Body of pancreas (tissue), 4 donors: Measurements from ENCODE around the gene DDX10.

Experiments
- POLR2A ChIP-seq, 3 donors: fragments of 450-650 bp; IDR thresholded peaks; one replicate each; pipeline ENCODE4 v1.6.1; 2016; ENCODE audit warnings: antibody characterized with exemption in 3 of 3, mild to moderate bottlenecking in 2 of 3
- TF ChIP-seq, protein P1 (sequence below), 7 experiments: fragments of 450-650 bp in 4 of 7; fragments of 200-600 bp in 3 of 7; sonication (generic) in 3 of 7; IDR thresholded peaks; one replicate each; pipeline ENCODE4 v1.5.1; 2016 to 2019; ENCODE audit warnings: antibody characterized with exemption in 7 of 7

DNA sequence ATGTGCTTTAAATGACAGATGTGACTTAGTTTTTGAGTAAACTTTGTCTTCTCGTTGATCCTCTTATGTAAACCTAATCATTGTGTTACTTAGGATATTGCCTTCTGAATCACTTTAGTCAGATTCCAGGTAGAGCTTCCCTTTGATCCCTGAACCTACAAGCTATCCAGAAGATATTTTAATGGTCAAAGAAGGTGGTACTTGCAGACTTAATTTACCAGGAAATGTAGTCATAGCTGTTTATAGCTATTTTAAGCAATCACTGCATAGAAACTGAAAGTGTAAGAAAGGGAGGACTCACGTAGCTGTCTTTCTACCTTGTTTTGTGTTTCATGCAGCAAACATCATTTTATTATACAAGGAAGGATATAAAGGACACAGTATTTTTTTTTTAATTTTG lies 189.5 kb downstream of the DDX10 start:
- TF ChIP-seq, protein P1, sequence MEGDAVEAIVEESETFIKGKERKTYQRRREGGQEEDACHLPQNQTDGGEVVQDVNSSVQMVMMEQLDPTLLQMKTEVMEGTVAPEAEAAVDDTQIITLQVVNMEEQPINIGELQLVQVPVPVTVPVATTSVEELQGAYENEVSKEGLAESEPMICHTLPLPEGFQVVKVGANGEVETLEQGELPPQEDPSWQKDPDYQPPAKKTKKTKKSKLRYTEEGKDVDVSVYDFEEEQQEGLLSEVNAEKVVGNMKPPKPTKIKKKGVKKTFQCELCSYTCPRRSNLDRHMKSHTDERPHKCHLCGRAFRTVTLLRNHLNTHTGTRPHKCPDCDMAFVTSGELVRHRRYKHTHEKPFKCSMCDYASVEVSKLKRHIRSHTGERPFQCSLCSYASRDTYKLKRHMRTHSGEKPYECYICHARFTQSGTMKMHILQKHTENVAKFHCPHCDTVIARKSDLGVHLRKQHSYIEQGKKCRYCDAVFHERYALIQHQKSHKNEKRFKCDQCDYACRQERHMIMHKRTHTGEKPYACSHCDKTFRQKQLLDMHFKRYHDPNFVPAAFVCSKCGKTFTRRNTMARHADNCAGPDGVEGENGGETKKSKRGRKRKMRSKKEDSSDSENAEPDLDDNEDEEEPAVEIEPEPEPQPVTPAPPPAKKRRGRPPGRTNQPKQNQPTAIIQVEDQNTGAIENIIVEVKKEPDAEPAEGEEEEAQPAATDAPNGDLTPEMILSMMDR (IDR thresholded peaks at IDR 0.05): no peak
- no peak for TF ChIP-seq POLR2A (IDR thresholded peaks at IDR 0.05)
